ENCODE measurements around the gene NCAM2. TPM values are rescaled to one million over a fixed set of nuclear protein-coding genes. Genes with fewer than 3 reads are reported as not detected.
"Not testable (repeated sequence)": the region's sequence is repeated elsewhere in the genome, so short reads cannot be mapped to it uniquely, and the experiment has no call there.

The NCAM2 gene
- total RNA-seq, 3 donors from 2014 or later: 2.9 to 14.1 (median 4.0) TPM

DNA sequence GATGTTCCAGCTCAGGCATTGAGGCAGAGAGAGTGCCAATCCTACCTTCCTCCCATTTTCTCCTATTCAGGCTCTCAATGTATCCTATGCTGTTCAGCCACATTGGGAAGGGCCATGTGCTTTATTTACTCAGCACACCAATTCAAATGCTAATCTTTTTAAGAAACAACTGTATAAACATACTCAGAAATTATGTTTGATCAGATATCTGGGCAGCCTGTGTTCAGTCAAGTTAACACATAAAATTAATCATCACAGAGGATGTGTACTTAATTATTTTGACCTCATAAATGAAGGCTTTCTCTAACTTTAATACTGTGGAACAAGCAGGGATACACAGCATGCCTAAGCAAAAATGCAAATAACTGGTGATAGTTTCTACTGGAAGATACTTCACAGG lies 149.8 kb downstream of the NCAM2 start:
- Histone ChIP-seq H3K36me3 (ENCODE audit: low read depth) (no peaks in the 10 kb centered on the region), H3K4me3 (no peak overlapping the region), H3K9me3 (no peaks in the 10 kb centered on the region), H3K4me1 (ENCODE audit: low read depth) (no peaks in the 10 kb centered on the region)
- intact Hi-C loops (cut with DNase I, micrococcal nuclease): no loop called here
- TF ChIP-seq, protein P1, sequence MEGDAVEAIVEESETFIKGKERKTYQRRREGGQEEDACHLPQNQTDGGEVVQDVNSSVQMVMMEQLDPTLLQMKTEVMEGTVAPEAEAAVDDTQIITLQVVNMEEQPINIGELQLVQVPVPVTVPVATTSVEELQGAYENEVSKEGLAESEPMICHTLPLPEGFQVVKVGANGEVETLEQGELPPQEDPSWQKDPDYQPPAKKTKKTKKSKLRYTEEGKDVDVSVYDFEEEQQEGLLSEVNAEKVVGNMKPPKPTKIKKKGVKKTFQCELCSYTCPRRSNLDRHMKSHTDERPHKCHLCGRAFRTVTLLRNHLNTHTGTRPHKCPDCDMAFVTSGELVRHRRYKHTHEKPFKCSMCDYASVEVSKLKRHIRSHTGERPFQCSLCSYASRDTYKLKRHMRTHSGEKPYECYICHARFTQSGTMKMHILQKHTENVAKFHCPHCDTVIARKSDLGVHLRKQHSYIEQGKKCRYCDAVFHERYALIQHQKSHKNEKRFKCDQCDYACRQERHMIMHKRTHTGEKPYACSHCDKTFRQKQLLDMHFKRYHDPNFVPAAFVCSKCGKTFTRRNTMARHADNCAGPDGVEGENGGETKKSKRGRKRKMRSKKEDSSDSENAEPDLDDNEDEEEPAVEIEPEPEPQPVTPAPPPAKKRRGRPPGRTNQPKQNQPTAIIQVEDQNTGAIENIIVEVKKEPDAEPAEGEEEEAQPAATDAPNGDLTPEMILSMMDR (IDR thresholded peaks at IDR 0.05): no peak
- DNase-seq: no peak
- no peak for ATAC-seq

GRCh38 chr21:21148514-21148913 lies 150.3 kb downstream of the NCAM2 start:
- no peaks in the 10 kb centered on the region for H3K4me1 ChIP-seq (ENCODE audit: low read depth)
- no peak overlapping the region for H3K4me3 ChIP-seq
- H3K9me3 ChIP-seq: no peaks in the 10 kb centered on the region
- intact Hi-C loops (cut with DNase I, micrococcal nuclease): no loop called here
- H3K36me3 ChIP-seq (ENCODE audit: low read depth): no peaks in the 10 kb centered on the region
- DNase-seq: no peak
- no peak for ATAC-seq
- TF ChIP-seq, protein P1 (IDR thresholded peaks at IDR 0.05): no peak

- H3K4me3 ChIP-seq; ATAC-seq; H3K36me3 ChIP-seq (ENCODE audit: low read depth); DNase-seq; intact Hi-C loops (cut with DNase I, micrococcal nuclease); H3K9me3 ChIP-seq; H3K4me1 ChIP-seq (ENCODE audit: low read depth): not testable (repeated sequence)
Observed at GRCh38 chr21:21149445-21149844, 151.2 kb downstream of the NCAM2 start.

- no peak for DNase-seq
- H3K36me3 ChIP-seq (ENCODE audit: low read depth): no peaks in the 10 kb centered on the region
- no peak for ATAC-seq
- no peaks in the 10 kb centered on the region for H3K4me1 ChIP-seq (ENCODE audit: low read depth)
- no peak overlapping the region for H3K4me3 ChIP-seq
- TF ChIP-seq, protein P1 (IDR thresholded peaks at IDR 0.05): no peak
- H3K9me3 ChIP-seq: no peaks in the 10 kb centered on the region
- intact Hi-C loops (cut with DNase I, micrococcal nuclease): no loop called here
Observed at GRCh38 chr21:21151231-21151630, 153.0 kb downstream of the NCAM2 start.

DNA sequence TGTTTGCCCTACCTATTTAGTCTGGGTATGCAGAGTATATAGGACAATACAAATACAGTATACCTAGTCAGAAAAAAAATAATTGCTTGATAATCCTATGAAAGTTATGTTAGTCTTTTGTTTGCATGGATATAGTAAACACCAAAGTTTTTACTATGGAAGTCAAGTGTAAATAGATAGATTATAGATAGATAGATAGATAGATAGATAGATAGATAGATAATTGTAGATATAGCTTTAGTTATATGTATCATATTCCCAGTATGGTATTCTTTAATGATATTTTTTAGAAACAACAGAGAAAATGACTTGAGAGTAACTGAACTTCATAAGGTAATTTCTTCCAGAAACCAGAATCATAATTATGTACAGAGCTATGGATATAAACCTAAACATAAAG lies 158.2 kb downstream of the NCAM2 start:
- Histone ChIP-seq H3K36me3 (ENCODE audit: low read depth) (no peaks in the 10 kb centered on the region), H3K4me1 (ENCODE audit: low read depth) (no peaks in the 10 kb centered on the region), H3K9me3 (no peaks in the 10 kb centered on the region), H3K4me3 (no peak overlapping the region)
- intact Hi-C loops (cut with DNase I, micrococcal nuclease): no loop called here
- ATAC-seq (no peak), DNase-seq (no peak)
- TF ChIP-seq, protein P1 (IDR thresholded peaks at IDR 0.05): no peak

- Histone ChIP-seq H3K36me3 (ENCODE audit: low read depth) (no peaks in the 10 kb centered on the region), H3K9me3 (no peaks in the 10 kb centered on the region), H3K4me1 (ENCODE audit: low read depth) (no peaks in the 10 kb centered on the region), H3K4me3 (no peak overlapping the region)
- intact Hi-C loops (cut with DNase I, micrococcal nuclease): no loop called here
- TF ChIP-seq, protein P1 (IDR thresholded peaks at IDR 0.05): no peak
- no peak for DNase-seq
- no peak for ATAC-seq
Observed at GRCh38 chr21:21156957-21157356, 158.7 kb downstream of the NCAM2 start.
